Loucy (cell line): ENCODE results near the gene MGAT4C.

Experiments
- EZH2phosphoT487 ChIP-seq: fragments of 200-600 bp; IDR thresholded peaks from 2 replicates; pipeline ENCODE4 v1.6.1; 2018; ENCODE audit warnings: antibody characterized with exemption, mild to moderate bottlenecking, moderate library complexity, borderline replicate concordance
- TF ChIP-seq, protein P1 (sequence below): fragments of 200-600 bp; sonication (generic); conservative IDR thresholded peaks from 2 replicates; pipeline ENCODE4 v1.5.1; 2014; ENCODE audit warnings: mild to moderate bottlenecking, antibody characterized with exemption, low read length

DNA sequence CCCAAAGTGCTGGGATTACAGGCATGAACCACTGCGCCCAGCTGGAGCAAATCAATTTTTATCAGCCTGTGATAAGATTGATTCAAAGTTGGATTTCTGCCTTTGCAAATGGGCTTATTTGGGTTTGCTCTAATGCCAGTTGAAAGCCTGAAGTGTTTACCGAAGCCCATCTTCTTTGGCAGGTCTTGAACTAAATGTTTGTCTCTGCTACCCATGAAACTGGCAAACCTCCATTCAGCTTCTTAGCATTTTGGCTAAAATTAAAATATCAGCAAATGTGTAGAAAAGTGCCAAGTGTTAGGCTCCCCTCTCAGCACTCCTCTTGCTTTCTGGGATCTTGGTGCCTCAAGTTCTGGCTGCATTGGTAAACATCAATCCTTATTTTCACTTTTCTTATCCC is 61.5 kb downstream of the MGAT4C start:
- TF ChIP-seq, protein P1, sequence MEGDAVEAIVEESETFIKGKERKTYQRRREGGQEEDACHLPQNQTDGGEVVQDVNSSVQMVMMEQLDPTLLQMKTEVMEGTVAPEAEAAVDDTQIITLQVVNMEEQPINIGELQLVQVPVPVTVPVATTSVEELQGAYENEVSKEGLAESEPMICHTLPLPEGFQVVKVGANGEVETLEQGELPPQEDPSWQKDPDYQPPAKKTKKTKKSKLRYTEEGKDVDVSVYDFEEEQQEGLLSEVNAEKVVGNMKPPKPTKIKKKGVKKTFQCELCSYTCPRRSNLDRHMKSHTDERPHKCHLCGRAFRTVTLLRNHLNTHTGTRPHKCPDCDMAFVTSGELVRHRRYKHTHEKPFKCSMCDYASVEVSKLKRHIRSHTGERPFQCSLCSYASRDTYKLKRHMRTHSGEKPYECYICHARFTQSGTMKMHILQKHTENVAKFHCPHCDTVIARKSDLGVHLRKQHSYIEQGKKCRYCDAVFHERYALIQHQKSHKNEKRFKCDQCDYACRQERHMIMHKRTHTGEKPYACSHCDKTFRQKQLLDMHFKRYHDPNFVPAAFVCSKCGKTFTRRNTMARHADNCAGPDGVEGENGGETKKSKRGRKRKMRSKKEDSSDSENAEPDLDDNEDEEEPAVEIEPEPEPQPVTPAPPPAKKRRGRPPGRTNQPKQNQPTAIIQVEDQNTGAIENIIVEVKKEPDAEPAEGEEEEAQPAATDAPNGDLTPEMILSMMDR: no peak
- no peak for TF ChIP-seq EZH2phosphoT487
